SH-SY5Y (cell line): ENCODE measurements around the gene SYCP3.

ENCODE experiments used
- GATA2 ChIP-seq: IDR thresholded peaks from 2 replicates; pipeline ENCODE4 v1.6.1; 2011; ENCODE audit warnings: mild to moderate bottlenecking, low read depth, low read length
- GATA3 ChIP-seq: IDR thresholded peaks from 2 replicates; pipeline ENCODE4 v1.6.1; 2011; ENCODE audit warnings: low read depth, mild to moderate bottlenecking, low read length, moderate library complexity

- TF ChIP-seq GATA2 (no peak), GATA3 (no peak)
Measured at GRCh38 chr12:101759396-101760047, 20.3 kb upstream of the SYCP3 start.
